ENCODE results near the gene DDX10. TPM values are rescaled to one million over a fixed set of nuclear protein-coding genes. Genes with fewer than 3 reads are reported as not detected.

The DDX10 gene
- total and polyA plus RNA-seq, 4 donors: 8.0 to 11.8 (median 9.0) TPM

DNA sequence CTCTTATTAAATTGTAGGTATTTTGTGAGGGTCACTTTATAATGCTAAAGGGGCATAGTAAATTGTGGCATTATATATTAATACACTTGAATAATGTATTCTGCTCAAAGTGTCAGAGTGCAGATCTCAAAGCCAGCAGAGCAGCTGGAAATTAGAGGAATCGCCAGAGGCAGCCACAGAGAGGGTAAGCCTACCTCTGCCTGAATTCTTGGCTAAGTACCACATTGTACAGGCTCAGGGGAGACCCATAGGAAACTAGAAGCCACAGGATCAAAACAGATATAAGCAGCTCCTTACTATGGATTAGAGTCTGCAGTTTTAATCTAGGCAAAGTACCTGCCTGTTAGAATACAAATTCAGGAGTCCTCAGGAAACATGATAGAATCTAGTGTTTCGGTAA lies 249.3 kb downstream of the DDX10 start:
- H3K4me3 ChIP-seq (ENCODE audit: low read depth in 1 of 3, low read length in 3 of 3): no peak overlapping the region
- H3K9me3 ChIP-seq (ENCODE audit: control insufficient read depth in 4 of 4, low read length in 3 of 4): no peaks in the 10 kb centered on the region
- no peaks in the 10 kb centered on the region for H3K27me3 ChIP-seq (ENCODE audit: control insufficient read depth in 4 of 4, insufficient read depth in 4 of 4, low read length in 3 of 4)
- peaks cover 0 to 1% (median 0%) of the 10 kb centered on the region in 4 donors for H3K36me3 ChIP-seq (ENCODE audit: control insufficient read depth in 4 of 4, insufficient read depth in 3 of 4, low read depth in 1 of 4, low read length in 3 of 4)
- H3K27ac ChIP-seq (ENCODE audit: low read depth in 1 of 2, low read length in 2 of 2): no peak overlapping the region
- TF ChIP-seq, protein P1, sequence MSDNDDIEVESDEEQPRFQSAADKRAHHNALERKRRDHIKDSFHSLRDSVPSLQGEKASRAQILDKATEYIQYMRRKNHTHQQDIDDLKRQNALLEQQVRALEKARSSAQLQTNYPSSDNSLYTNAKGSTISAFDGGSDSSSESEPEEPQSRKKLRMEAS (IDR thresholded peaks at IDR 0.05): no peak
- no peak for TF ChIP-seq FOXA1 (IDR thresholded peaks at IDR 0.05)
- TF ChIP-seq TAF1 (conservative IDR thresholded peaks at IDR 0.05): no peak
- H3K9ac ChIP-seq (ENCODE audit: low read depth in 1 of 2, low read length in 2 of 2): no peak overlapping the region
- 92% methylated on average over 2 of the region's 2 CpGs for WGBS
- no peak for DNase-seq (ENCODE audit: low spot score)
- no peaks in the 10 kb centered on the region for H3K4me1 ChIP-seq (ENCODE audit: control insufficient read depth in 4 of 4, insufficient read depth in 4 of 4, low read length in 3 of 4)

DNA sequence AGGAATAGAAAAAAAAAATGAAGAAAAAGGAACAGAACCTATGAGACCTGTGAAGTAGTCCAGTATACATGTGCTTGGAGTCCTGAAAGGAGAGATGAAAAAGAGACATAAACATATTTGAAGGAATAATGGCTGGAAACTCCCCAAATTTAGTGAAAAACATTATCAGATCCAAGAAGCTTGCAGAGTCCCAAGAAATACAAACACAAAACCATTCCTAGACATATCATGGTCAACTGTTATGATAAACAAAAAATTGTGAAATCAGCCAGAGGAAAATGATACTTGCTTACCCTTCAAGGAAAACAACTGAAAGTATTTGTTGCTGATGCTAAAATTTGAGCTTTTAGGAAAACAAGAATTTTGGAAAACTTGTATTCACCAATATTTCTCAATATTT lies 250.1 kb downstream of the DDX10 start:
- no peak overlapping the region for H3K9ac ChIP-seq (ENCODE audit: low read depth in 1 of 2, low read length in 2 of 2)
- TF ChIP-seq RXRA (IDR thresholded peaks at IDR 0.05) (no peak), SP1 (IDR thresholded peaks at IDR 0.05) (no peak), YY1 (IDR thresholded peaks at IDR 0.05) (no peak), FOXA1 (IDR thresholded peaks at IDR 0.05) (no peak), FOXA2 (IDR thresholded peaks at IDR 0.05) (no peak), NR2F2 (IDR thresholded peaks at IDR 0.05) (no peak), TAF1 (conservative IDR thresholded peaks at IDR 0.05) (no peak), GABPA (IDR thresholded peaks at IDR 0.05 in 1 of 2, conservative IDR thresholded peaks at IDR 0.05 in 1 of 2) (no peak), RAD21 (IDR thresholded peaks at IDR 0.05) (no peak), EGR1 (IDR thresholded peaks at IDR 0.05; ENCODE audit: low read depth in 2 of 2) (no peak), HNF4G (IDR thresholded peaks at IDR 0.05) (no peak), JUND (IDR thresholded peaks at IDR 0.05) (no peak), HNF4A (conservative IDR thresholded peaks at IDR 0.05) (no peak)
- TF ChIP-seq, protein P2, sequence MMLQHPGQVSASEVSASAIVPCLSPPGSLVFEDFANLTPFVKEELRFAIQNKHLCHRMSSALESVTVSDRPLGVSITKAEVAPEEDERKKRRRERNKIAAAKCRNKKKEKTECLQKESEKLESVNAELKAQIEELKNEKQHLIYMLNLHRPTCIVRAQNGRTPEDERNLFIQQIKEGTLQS (IDR thresholded peaks at IDR 0.05): no peak
- TF ChIP-seq, protein P1 (IDR thresholded peaks at IDR 0.05): no peak
- TF ChIP-seq, protein P3, sequence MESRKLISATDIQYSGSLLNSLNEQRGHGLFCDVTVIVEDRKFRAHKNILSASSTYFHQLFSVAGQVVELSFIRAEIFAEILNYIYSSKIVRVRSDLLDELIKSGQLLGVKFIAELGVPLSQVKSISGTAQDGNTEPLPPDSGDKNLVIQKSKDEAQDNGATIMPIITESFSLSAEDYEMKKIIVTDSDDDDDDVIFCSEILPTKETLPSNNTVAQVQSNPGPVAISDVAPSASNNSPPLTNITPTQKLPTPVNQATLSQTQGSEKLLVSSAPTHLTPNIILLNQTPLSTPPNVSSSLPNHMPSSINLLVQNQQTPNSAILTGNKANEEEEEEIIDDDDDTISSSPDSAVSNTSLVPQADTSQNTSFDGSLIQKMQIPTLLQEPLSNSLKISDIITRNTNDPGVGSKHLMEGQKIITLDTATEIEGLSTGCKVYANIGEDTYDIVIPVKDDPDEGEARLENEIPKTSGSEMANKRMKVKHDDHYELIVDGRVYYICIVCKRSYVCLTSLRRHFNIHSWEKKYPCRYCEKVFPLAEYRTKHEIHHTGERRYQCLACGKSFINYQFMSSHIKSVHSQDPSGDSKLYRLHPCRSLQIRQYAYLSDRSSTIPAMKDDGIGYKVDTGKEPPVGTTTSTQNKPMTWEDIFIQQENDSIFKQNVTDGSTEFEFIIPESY (IDR thresholded peaks at IDR 0.05): no peak
- TF ChIP-seq, protein P4, sequence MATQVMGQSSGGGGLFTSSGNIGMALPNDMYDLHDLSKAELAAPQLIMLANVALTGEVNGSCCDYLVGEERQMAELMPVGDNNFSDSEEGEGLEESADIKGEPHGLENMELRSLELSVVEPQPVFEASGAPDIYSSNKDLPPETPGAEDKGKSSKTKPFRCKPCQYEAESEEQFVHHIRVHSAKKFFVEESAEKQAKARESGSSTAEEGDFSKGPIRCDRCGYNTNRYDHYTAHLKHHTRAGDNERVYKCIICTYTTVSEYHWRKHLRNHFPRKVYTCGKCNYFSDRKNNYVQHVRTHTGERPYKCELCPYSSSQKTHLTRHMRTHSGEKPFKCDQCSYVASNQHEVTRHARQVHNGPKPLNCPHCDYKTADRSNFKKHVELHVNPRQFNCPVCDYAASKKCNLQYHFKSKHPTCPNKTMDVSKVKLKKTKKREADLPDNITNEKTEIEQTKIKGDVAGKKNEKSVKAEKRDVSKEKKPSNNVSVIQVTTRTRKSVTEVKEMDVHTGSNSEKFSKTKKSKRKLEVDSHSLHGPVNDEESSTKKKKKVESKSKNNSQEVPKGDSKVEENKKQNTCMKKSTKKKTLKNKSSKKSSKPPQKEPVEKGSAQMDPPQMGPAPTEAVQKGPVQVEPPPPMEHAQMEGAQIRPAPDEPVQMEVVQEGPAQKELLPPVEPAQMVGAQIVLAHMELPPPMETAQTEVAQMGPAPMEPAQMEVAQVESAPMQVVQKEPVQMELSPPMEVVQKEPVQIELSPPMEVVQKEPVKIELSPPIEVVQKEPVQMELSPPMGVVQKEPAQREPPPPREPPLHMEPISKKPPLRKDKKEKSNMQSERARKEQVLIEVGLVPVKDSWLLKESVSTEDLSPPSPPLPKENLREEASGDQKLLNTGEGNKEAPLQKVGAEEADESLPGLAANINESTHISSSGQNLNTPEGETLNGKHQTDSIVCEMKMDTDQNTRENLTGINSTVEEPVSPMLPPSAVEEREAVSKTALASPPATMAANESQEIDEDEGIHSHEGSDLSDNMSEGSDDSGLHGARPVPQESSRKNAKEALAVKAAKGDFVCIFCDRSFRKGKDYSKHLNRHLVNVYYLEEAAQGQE (IDR thresholded peaks at IDR 0.05): no peak
- TF ChIP-seq, protein P5, sequence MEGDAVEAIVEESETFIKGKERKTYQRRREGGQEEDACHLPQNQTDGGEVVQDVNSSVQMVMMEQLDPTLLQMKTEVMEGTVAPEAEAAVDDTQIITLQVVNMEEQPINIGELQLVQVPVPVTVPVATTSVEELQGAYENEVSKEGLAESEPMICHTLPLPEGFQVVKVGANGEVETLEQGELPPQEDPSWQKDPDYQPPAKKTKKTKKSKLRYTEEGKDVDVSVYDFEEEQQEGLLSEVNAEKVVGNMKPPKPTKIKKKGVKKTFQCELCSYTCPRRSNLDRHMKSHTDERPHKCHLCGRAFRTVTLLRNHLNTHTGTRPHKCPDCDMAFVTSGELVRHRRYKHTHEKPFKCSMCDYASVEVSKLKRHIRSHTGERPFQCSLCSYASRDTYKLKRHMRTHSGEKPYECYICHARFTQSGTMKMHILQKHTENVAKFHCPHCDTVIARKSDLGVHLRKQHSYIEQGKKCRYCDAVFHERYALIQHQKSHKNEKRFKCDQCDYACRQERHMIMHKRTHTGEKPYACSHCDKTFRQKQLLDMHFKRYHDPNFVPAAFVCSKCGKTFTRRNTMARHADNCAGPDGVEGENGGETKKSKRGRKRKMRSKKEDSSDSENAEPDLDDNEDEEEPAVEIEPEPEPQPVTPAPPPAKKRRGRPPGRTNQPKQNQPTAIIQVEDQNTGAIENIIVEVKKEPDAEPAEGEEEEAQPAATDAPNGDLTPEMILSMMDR (IDR thresholded peaks at IDR 0.05; ENCODE audit: low read depth, low read length, missing input control): no peak
- peaks cover 0 to 1% (median 0%) of the 10 kb centered on the region in 4 donors for H3K36me3 ChIP-seq (ENCODE audit: control insufficient read depth in 4 of 4, insufficient read depth in 3 of 4, low read depth in 1 of 4, low read length in 3 of 4)
- no peak overlapping the region for H3K4me3 ChIP-seq (ENCODE audit: low read depth in 1 of 3, low read length in 3 of 3)
- no peaks in the 10 kb centered on the region for H3K4me1 ChIP-seq (ENCODE audit: control insufficient read depth in 4 of 4, insufficient read depth in 4 of 4, low read length in 3 of 4)
- H3K27me3 ChIP-seq (ENCODE audit: control insufficient read depth in 4 of 4, insufficient read depth in 4 of 4, low read length in 3 of 4): no peaks in the 10 kb centered on the region
- no peak for DNase-seq (ENCODE audit: low spot score)
- no peaks in the 10 kb centered on the region for H3K9me3 ChIP-seq (ENCODE audit: control insufficient read depth in 4 of 4, low read length in 3 of 4)
- no peak overlapping the region for H3K27ac ChIP-seq (ENCODE audit: low read depth in 1 of 2, low read length in 2 of 2)
